ENCODE data around the gene ZNF846.

- TF ChIP-seq CTCF (IDR thresholded peaks at IDR 0.05; ENCODE audit: insufficient read depth, low read length) (no peak), REST (IDR thresholded peaks at IDR 0.05; ENCODE audit: insufficient replicate concordance, low read depth) (no peak), POLR2AphosphoS5 (IDR thresholded peaks at IDR 0.05; ENCODE audit: low read depth) (no peak)
Observed at GRCh38 chr19:9792206-9793070, 23.9 kb upstream of the ZNF846 start.

Data from HL-60 (cell line).